SK-N-MC (cell line): ENCODE measurements around the gene IFTAP.

Source experiments
- DNase-seq: peaks from one replicate; pipeline ENCODE4 v3.0.0-alpha.2; 2011; ENCODE audit warnings: low read depth, low spot score
- H3K27ac ChIP-seq: fragments of 200-600 bp; sonication (generic); 2 replicates; pipeline ENCODE4 v1.5.1; 2016; ENCODE audit warnings: mixed run types
- H3K36me3 ChIP-seq: fragments of 200-600 bp; sonication (generic); 2 replicates; pipeline ENCODE4 v1.6.1; 2017; ENCODE audit warnings: antibody characterized with exemption, low read length, mixed read lengths; ENCODE audit not compliant: insufficient read depth
- H3K4me3 ChIP-seq: fragments of 200-600 bp; sonication (generic); 2 replicates; pipeline ENCODE4 v1.5.1; 2016
- H3K9ac ChIP-seq: fragments of 200-600 bp; sonication (generic); 2 replicates; pipeline ENCODE4 v1.8.0; 2017; ENCODE audit warnings: mixed run types, mixed read lengths; ENCODE audit not compliant: insufficient read length
- H3K9me3 ChIP-seq: fragments of 200-600 bp; sonication (generic); 2 replicates; pipeline ENCODE4 v1.6.1; 2017; ENCODE audit warnings: low read depth, mild to moderate bottlenecking, antibody characterized with exemption, low read length, moderate library complexity, mixed read lengths
- EZH2 ChIP-seq: fragments of 200-600 bp; sonication (generic); IDR thresholded peaks from one replicate; pipeline ENCODE4 v1.6.1; 2017; ENCODE audit warnings: antibody characterized with exemption
- FOXP2 ChIP-seq: optimal IDR thresholded peaks from 2 replicates; pipeline ENCODE3; 2011; ENCODE audit warnings: mild to moderate bottlenecking, moderate library complexity; ENCODE audit not compliant: insufficient read depth; ENCODE audit errors: extremely low read length, control extremely low read depth
- POLR2AphosphoS5 ChIP-seq: IDR thresholded peaks from 2 replicates; pipeline ENCODE4 v1.6.1; 2012; ENCODE audit warnings: mild to moderate bottlenecking, low read depth, low read length, borderline replicate concordance

IFTAP gene

DNA sequence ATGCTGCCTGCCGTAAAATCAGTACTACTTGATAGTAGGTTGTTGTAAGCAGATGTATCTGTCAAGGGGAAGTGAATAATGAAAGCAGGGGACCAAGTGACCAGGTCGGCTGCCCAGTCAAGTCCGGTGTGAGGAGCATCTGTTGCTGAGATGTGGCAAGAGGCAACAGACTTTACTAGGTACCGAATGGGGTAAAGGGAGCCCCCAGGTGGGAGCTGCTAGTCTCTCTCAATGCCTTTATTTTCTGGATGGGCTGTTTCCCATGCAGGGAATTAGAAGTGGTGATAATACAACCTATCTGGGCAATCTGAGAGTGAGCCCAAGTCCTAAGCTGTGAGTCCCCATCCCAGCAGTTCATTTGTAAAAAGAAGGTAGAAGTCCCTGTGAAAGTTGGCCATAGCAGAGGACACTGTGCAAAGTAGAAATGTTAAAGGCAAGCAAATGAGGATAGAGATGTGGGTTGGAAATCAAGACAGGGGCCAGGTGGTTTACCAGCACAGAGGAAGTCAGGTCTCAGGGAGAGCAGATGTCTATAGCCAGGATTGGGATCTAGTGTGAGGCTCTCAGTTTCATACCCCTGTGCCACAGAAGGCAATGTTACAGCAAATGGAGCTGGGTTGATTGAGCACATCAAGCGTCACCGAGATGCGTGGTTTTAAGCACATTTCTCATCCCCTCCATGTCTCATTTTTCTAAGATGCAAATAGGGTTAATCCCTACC lies 94.4 kb downstream of the IFTAP start:
- H3K36me3 ChIP-seq, result no peaks in the 10 kb centered on the region
- DNase-seq, result no peak
- TF ChIP-seq FOXP2 (no peak), POLR2AphosphoS5 (no peak), EZH2 (no peak)
- H3K9ac ChIP-seq, result no peak overlapping the region
- H3K4me3 ChIP-seq, result no peak overlapping the region
- H3K9me3 ChIP-seq, result no peaks in the 10 kb centered on the region
- no peak overlapping the region for H3K27ac ChIP-seq

DNA sequence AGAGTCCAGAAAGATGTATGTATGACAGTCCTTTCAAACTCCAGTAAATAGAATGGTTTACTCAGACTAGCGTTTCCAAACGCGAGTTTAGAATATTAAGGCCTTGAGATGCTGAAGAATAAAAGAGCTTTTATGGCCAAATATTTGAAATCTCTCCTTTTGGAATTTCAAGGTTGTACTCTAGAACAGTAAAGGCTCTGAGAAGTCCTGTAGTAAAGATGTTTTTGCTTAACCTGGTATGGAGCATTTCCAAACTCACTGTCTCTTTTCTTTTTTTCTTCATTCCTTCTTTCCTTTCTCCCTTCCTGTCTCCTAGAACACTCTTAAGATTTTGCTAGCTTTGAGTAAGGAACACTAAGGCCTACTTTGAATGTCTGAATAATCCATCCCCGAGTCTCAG lies 95.1 kb downstream of the IFTAP start:
- no peaks in the 10 kb centered on the region for H3K9me3 ChIP-seq
- TF ChIP-seq FOXP2 (no peak), EZH2 (no peak), POLR2AphosphoS5 (no peak)
- H3K9ac ChIP-seq, result no peak overlapping the region
- no peak overlapping the region for H3K4me3 ChIP-seq
- no peak overlapping the region for H3K27ac ChIP-seq
- no peaks in the 10 kb centered on the region for H3K36me3 ChIP-seq
- no peak for DNase-seq

DNA sequence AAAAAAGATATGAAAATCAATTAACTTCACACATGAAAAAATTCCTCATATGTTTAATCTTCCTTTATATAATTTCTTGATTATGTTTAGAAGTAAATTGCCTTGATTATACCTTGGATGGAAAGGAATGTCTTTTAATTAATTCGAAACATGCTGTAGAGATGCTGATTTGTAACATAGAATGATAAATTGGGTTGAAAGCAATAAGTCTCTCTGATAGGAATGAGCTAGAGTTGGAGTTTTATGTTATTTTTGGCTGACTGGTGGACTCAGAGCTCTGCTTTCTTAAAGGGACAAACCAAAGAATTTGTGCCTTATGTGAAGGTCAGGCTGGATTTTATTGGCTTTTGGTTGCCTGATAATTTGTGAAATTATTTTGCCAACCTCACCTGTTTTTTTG lies 98.4 kb downstream of the IFTAP start:
- no peaks in the 10 kb centered on the region for H3K9me3 ChIP-seq
- TF ChIP-seq POLR2AphosphoS5 (no peak), EZH2 (no peak), FOXP2 (no peak)
- no peak overlapping the region for H3K4me3 ChIP-seq
- DNase-seq, result no peak
- H3K27ac ChIP-seq, result no peak overlapping the region
- H3K9ac ChIP-seq, result no peak overlapping the region
- no peaks in the 10 kb centered on the region for H3K36me3 ChIP-seq

DNA sequence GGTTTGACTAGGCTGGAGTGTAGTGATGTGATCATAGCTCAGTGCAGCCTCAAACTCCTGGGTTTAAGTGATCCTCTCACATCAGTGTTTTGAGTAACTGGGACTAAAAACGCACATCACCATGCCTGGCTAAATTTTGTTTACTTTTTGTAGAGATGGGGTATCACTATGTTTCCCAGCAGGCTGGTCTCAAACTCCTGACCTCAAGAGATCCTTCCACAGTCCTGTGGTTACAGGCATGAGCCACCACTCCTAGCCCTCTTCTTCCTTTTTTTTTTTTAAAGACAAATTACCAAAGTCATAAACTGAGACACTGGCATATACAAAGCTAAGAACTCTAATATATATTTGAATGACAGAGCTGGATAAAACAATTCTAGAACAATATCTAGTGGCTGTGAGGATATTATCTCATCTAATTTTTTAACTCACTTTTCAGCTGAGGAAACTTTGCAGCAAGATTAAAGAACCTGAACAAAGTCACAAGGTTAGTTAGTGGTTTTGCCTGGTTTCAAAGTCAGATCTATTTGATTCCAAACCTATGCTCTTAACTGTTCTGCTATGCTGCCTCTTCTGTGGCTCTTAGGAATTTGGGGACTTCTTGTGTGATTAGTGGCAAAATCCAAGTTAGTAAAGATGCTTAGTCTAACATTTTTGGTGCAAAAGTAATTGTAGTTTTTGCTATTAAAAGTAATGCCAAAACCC lies 99.0 kb downstream of the IFTAP start:
- Histone ChIP-seq H3K4me3 (no peak overlapping the region), H3K27ac (no peak overlapping the region), H3K9me3 (no peaks in the 10 kb centered on the region), H3K36me3 (no peaks in the 10 kb centered on the region), H3K9ac (no peak overlapping the region)
- TF ChIP-seq POLR2AphosphoS5 (no peak), FOXP2 (no peak)
- DNase-seq, result no peak

DNA sequence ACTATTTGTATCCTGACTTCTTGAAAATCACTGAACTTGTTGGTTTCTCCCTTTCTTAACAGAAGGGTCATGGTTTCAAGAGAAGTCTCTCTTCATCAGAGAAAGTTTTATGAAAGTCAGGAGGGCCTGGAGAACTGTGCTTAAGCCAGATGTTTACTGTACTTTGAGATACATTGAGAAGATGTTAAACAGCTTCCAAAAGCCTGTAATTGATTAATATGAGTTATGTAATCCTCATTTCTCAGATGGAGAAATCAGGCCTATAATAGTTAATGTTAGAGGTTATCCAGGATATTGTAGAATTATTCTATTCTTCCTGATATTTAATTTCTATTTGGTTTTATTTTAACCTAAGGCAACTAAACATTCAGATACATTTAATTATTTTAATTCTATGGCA lies 100.8 kb downstream of the IFTAP start:
- no peak for DNase-seq
- no peak overlapping the region for H3K4me3 ChIP-seq

DNA sequence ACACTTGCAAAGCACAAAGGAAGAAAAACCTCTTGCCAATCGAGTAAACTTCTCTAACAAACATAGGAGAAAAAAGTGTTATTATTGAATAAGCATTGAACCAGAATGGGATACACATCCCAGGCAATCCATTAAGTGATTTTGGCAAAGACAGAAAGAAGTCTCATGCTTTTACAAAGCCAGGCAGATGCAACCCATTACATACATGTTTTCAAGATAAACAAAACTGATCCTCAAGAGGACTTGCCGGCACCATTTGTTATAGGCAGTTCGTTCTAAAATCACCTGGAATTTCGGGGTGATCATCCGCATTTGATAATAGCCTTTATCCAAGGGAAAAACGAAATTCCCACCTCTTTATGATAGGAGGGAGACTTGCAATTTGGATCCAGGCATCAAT lies 101.3 kb downstream of the IFTAP start:
- Histone ChIP-seq H3K27ac (no peak overlapping the region), H3K36me3 (no peaks in the 10 kb centered on the region), H3K9ac (no peak overlapping the region), H3K4me3 (no peak overlapping the region), H3K9me3 (no peaks in the 10 kb centered on the region)
- TF ChIP-seq EZH2, result no peak
- no peak for TF ChIP-seq FOXP2
- no peak for TF ChIP-seq POLR2AphosphoS5
- no peak for DNase-seq

More for the DNA sequence above, 100.8 kb downstream of the IFTAP start:
- no peaks in the 10 kb centered on the region for H3K36me3 ChIP-seq
- TF ChIP-seq EZH2 (no peak), POLR2AphosphoS5 (no peak), FOXP2 (no peak)
- H3K27ac ChIP-seq, result no peak overlapping the region
- H3K9me3 ChIP-seq, result no peaks in the 10 kb centered on the region
- H3K9ac ChIP-seq, result no peak overlapping the region

DNA sequence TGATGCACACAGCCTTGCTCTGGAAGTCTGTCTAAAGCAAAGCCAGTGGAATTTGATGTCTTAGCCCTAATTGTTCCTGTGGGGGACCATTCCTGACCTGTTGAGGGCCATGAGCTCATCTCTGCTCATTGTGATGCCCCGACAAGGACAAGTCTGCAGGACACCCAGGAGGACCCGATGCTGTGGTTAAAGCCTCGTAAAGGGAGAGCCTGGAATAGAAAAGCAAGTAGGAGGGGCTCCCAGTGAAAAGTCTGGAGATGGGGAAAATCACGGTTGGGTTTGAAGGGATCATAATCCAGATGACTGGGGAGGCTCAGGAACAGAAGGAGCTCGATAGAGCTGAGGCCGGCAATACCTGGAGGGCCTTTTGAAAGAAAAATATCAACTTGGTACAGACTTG lies 102.2 kb downstream of the IFTAP start:
- Histone ChIP-seq H3K36me3 (no peaks in the 10 kb centered on the region), H3K4me3 (no peak overlapping the region), H3K9ac (no peak overlapping the region), H3K27ac (no peak overlapping the region), H3K9me3 (no peaks in the 10 kb centered on the region)
- no peak for DNase-seq
- TF ChIP-seq POLR2AphosphoS5 (no peak), EZH2 (no peak), FOXP2 (no peak)

DNA sequence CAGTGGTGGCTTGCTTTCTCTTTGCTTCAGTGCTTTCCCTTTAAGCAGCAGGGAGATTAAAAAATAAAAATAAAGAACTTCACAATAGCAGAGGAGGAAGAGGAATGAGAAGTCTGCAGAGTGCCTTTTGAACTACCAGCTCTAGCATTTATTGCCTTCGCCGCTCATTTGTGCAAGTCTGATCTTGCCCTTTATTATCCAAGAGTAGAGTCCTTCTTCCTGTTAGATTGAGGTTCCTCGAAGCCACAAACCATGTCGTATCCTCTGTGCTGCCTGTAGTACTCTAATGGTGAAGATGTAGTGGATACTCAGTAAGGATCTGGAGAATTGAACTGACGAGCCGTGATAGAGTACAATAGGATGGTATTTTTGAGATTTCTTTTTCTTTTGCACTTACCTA lies 105.0 kb downstream of the IFTAP start:
- H3K9me3 ChIP-seq, result no peaks in the 10 kb centered on the region
- TF ChIP-seq POLR2AphosphoS5, result no peak
- H3K9ac ChIP-seq, result no peak overlapping the region
- H3K4me3 ChIP-seq, result no peak overlapping the region
- DNase-seq, result no peak
- no peaks in the 10 kb centered on the region for H3K36me3 ChIP-seq
- no peak overlapping the region for H3K27ac ChIP-seq
